Esophagus squamous epithelium (tissue), 4 donors: ENCODE results near the gene GYS1.

Experiments
- CTCF ChIP-seq, 6 experiments: fragments of 450-650 bp in 4 of 6; fragments of 200-600 bp in 2 of 6; sonication (generic) in 2 of 6; IDR thresholded peaks; one replicate each; pipeline ENCODE4 v1.5.1; 2016 to 2019; ENCODE audit warnings: antibody characterized with exemption in 6 of 6, mild to moderate bottlenecking in 4 of 6, moderate library complexity in 4 of 6
- POLR2A ChIP-seq, 4 donors: fragments of 450-650 bp; IDR thresholded peaks; one replicate each; pipeline ENCODE4 v1.6.1; 2017; ENCODE audit warnings: antibody characterized with exemption in 4 of 4, mild to moderate bottlenecking in 4 of 4, moderate library complexity in 3 of 4

- no peak for TF ChIP-seq POLR2A (IDR thresholded peaks at IDR 0.05)
- no peak for TF ChIP-seq CTCF (IDR thresholded peaks at IDR 0.05)
Observed at GRCh38 chr19:49020342-49020741, 27.2 kb upstream of the GYS1 start.
